GM18505 (cell line): ENCODE results near the gene PLD6.

Experiments
- ATAC-seq: cut with Tn5 transposase; IDR thresholded peaks from one replicate; pipeline ENCODE4 v1.9.1; 2021; ENCODE audit not compliant: unreplicated experiment
- POLR2A ChIP-seq: IDR thresholded peaks from 4 replicates; pipeline ENCODE4 v1.6.1; 2011; ENCODE audit warnings: borderline replicate concordance; ENCODE audit not compliant: insufficient read depth, insufficient read length; ENCODE audit errors: extremely low read depth

PLD6 gene

GRCh38 chr17:17220529-17220928 lies 14.4 kb upstream of the PLD6 start:
- no peak for TF ChIP-seq POLR2A
- no peak for ATAC-seq

- TF ChIP-seq POLR2A = no peak
- no peak for ATAC-seq
Observed at GRCh38 chr17:17217995-17218394, 11.9 kb upstream of the PLD6 start.

- no peak for TF ChIP-seq POLR2A
- ATAC-seq = no peak
Observed at GRCh38 chr17:17216776-17217175, 10.6 kb upstream of the PLD6 start.

DNA sequence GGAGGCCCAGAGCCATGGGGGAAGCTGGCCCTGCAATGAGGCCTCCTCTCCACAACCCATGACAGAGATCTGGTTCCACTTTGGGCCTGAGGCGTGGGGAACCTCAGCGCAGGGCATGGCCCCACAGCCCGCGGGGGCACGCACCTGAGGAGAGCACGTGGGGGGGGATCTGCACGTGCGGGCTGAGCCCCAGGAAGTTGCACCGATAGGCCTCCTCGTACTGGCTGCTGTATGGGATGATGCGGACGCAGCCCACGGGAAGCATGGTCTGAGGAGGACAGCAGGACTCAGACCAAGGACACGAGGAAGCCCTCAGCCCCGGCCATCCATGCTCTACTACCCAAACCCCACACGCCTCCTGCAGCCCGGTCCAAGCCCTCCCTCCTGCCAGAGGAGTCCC lies 10.1 kb upstream of the PLD6 start:
- no peak for TF ChIP-seq POLR2A
- ATAC-seq = no peak

GRCh38 chr17:17215575-17215974 lies 9.4 kb upstream of the PLD6 start:
- TF ChIP-seq POLR2A = no peak
- ATAC-seq = no peak

DNA sequence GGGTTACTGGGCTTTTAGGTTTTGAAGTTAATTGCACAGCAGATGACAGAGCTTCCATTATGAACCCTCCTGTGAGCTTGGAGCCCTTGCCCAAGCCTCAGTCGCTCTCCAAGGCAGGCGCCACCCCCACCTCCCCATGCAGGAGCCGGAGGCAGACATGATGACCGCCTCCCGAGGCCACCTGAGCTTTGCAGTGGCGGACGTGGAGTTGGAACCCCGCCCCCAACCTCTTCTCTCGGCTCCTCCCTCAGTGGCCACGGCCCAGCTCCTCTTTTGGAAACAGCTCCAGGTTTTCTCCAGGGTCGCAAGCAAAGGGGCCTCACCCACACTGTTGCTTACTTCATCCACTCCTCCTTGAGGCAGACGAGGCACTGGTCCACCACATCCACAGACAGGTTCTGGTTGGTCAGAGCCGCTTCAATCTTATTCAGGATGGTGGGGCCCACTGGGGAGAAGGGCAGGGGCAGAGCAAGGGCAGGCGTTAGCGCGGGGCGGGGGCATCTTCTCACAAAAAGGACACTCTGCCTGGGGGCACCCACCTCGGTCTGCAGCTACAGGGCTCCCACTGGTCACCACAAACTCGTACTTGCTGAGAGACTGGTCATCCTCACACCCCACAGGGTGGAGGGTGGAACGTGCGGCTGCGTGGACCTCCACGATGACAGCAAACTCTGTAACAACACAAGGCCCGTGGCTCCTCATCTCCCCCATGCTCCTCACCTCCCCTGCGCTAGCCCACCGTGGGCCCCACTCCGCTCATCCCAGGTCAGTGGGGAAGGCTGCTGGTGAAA lies 8.7 kb upstream of the PLD6 start:
- TF ChIP-seq POLR2A = no peak
- ATAC-seq = no peak

GRCh38 chr17:17213775-17214174 lies 7.6 kb upstream of the PLD6 start:
- TF ChIP-seq POLR2A = no peak
- no peak for ATAC-seq

- TF ChIP-seq POLR2A = no peak
- no peak for ATAC-seq
Observed at GRCh38 chr17:17207998-17208397, 1.9 kb upstream of the PLD6 start.

GRCh38 chr17:17206913-17207335 lies 791 bp upstream of the PLD6 start:
- no peak for TF ChIP-seq POLR2A
- ATAC-seq = no peak

DNA sequence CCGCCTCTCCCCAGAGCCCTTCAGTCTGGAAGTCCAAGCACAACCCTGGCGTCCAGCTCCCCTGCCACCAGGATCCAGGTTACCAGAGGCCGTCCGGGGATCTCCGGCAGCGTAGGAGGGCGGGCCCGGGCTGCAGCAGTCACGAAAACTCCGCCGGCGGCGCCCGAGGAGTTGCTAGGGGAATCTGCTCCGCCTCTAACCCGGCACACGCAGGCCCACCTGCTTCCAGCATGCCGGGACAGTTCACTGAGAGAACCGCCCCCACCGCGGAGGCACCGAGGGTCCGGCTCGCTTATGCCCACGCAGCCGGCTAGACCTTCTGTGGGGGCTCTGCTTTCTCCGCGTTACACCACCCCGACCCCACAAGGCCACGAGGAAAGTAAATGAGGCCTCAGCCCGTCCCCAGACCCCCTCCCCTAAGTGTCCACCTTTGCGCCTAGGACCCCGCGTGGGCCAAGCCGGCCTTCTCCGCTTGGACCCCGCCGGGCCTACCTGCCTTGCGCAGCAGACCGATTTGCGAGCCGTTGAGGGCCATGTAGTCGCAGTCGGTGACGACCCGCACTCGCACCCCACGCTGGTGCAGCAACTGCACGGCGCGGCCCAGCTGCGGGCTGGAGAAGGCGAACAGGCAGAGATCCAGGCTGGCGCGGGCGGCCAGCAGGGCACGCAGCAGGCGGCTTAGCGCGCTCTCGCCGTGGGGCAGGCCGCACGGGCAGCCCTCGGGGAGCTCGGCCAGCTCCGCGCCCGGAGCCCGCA lies 587 bp downstream of the PLD6 start:
- peak; percentile 23 for TF ChIP-seq POLR2A
- ATAC-seq = peak; percentile 31

GRCh38 chr17:17204635-17205231 lies 1.4 kb downstream of the PLD6 start:
- no peak for ATAC-seq
- no peak for TF ChIP-seq POLR2A

GRCh38 chr17:17204041-17204591 lies 2.0 kb downstream of the PLD6 start:
- no peak for ATAC-seq

DNA sequence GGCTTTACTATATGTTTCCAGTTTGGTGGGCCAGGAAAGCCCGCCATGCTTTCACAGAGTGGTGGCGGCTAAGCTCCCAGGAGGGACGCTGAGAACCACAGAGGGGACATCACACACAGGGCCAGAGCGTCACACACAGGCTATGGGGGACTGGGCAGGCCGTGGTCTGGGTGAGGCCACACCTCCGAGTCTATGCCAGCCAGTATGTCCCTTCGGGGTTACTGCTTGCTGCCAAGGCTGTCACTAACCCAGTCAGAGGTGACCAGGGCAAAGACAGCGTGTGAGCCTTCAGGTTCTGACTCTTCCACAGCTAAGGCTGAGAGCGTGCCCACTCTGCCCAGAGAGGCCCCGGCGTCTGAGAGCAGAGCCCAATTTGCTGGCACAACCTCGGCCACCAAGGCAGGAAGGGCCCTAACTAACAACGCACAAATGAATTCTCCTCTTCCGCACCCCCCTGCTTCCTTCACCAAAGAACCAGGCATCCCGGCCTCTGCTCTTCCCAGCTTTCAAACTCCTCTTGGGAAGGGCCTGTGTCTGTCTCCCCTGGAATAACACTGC lies 2.9 kb downstream of the PLD6 start:
- TF ChIP-seq POLR2A = no peak
- ATAC-seq = no peak

More at GRCh38 chr17:17204041-17204591, 2.0 kb downstream of the PLD6 start:
- no peak for TF ChIP-seq POLR2A
